CD4-positive, CD25-positive, alpha-beta regulatory T cell (primary cell): ENCODE results near the gene CAPZB. TPM values are rescaled to one million over a fixed set of nuclear protein-coding genes. Genes with fewer than 3 reads are reported as not detected.

Experiments
- ATAC-seq, 2 donors: fragments of 150-1000 bp; cut with Tn5 transposase; one replicate each; pipeline ENCODE4 v1.10.0; 2021; ENCODE audit warnings: low read depth in 2 of 2, moderate number of reproducible peaks in 2 of 2, moderate library complexity in 1 of 2
- DNase-seq, 3 donors: peaks; one replicate each; pipeline versions ENCODE4 v3.0.0 to v3.0.0-alpha.2; 2012 to 2022; ENCODE audit warnings: mixed read lengths in 1 of 3
- H3K27ac ChIP-seq: one replicate; pipeline ENCODE4 v1.7.0; 2013; ENCODE audit warnings: mild to moderate bottlenecking, low read length; ENCODE audit not compliant: insufficient read depth, poor library complexity, severe bottlenecking
- H3K27me3 ChIP-seq: one replicate; pipeline ENCODE4 v1.7.0; 2013; ENCODE audit warnings: low read length; ENCODE audit not compliant: control insufficient read depth, insufficient read depth
- H3K36me3 ChIP-seq: one replicate; pipeline ENCODE4 v1.7.0; 2013; ENCODE audit warnings: mild to moderate bottlenecking, low read length, moderate library complexity; ENCODE audit not compliant: control insufficient read depth, insufficient read depth
- H3K4me1 ChIP-seq: 2 replicates; pipeline ENCODE4 v1.7.0; 2013; ENCODE audit warnings: mild to moderate bottlenecking, low read length; ENCODE audit not compliant: insufficient read depth, control insufficient read depth, poor library complexity, severe bottlenecking
- H3K4me3 ChIP-seq: one replicate; pipeline ENCODE4 v1.7.0; 2013; ENCODE audit warnings: low read depth, mild to moderate bottlenecking, low read length, moderate library complexity
- H3K9me3 ChIP-seq, 2 experiments: 1 replicate in 1 of 2; 2 replicates in 1 of 2; pipeline ENCODE4 v1.7.0; 2013; ENCODE audit warnings: low read length in 2 of 2, mild to moderate bottlenecking in 1 of 2, moderate library complexity in 1 of 2; ENCODE audit not compliant: control insufficient read depth in 2 of 2
- H3K27ac Mint-ChIP-seq, 3 donors: one replicate each; pipeline ENCODE4 v1.8.0; 2020 to 2022; ENCODE audit warnings: mild to moderate bottlenecking in 3 of 3, mixed read lengths in 3 of 3, moderate library complexity in 2 of 3
- H3K27me3 Mint-ChIP-seq: one replicate; pipeline ENCODE4 v1.8.0; 2022; ENCODE audit warnings: mild to moderate bottlenecking, mixed read lengths
- H3K36me3 Mint-ChIP-seq: one replicate; pipeline ENCODE4 v1.8.0; 2020; ENCODE audit warnings: mixed read lengths
- H3K4me1 Mint-ChIP-seq, 4 donors: one replicate each; pipeline ENCODE4 v1.8.0; 2020 to 2022; ENCODE audit warnings: mixed read lengths in 4 of 4, mild to moderate bottlenecking in 1 of 4
- H3K4me3 Mint-ChIP-seq, 4 donors: one replicate each; pipeline ENCODE4 v1.8.0; 2020 to 2022; ENCODE audit warnings: mild to moderate bottlenecking in 4 of 4, mixed read lengths in 4 of 4, moderate library complexity in 3 of 4
- H3K9me3 Mint-ChIP-seq, 7 donors: one replicate each; pipeline ENCODE4 v1.8.0; 2020 to 2022; ENCODE audit warnings: mixed read lengths in 7 of 7, mild to moderate bottlenecking in 3 of 7, moderate library complexity in 2 of 7
- polyA plus RNA-seq, 4 donors: library from polyadenylated mRNA; unstranded; fragments of 300-500 nt; fragmentation: Illumina TruSeq; gene quantifications; one replicate each; pipeline ENCODE4 v1.2.3, GENCODE V29; 2021
- total RNA-seq: library from RNA; stranded (reverse); gene quantifications from one replicate; pipeline ENCODE4 v1.2.3, GENCODE V29; 2022

The CAPZB gene
- total and polyA plus RNA-seq, 5 donors from 2014 or later = 372 to 588 (median 462) TPM

DNA sequence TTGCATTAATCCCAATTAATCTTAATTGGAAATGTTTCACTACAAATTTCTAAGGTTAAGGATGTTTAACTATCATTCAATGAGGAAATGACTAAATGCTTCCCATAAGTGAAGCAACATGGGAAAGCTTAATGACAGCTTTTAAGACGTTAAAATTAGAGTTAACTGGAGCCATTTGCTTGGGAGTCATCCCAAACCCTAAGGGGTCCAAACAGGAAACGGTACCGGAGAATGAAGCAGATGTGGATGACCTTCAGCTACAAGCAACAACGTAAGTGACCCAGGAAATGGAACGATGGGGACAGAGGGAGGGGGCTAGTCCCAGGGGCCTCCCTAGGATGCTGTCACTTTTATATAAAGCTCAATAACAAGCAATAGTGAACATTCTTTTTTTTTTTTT lies 62.2 kb downstream of the CAPZB start:
- H3K4me1 ChIP-seq = peaks cover 31% of the 10 kb centered on the region
- H3K9me3 ChIP-seq = no peaks in the 10 kb centered on the region
- H3K4me1 Mint-ChIP-seq = peaks cover 28 to 85% (median 56%) of the 10 kb centered on the region in 4 donors
- DNase-seq = no peak
- H3K27ac ChIP-seq = peak overlapping the region; percentile 10
- H3K36me3 ChIP-seq = peaks cover 29% of the 10 kb centered on the region
- no peaks in the 10 kb centered on the region for H3K9me3 Mint-ChIP-seq
- peak overlapping the region in 1 of 4 donors; percentile 29 for H3K4me3 Mint-ChIP-seq
- H3K36me3 Mint-ChIP-seq = peaks cover 26% of the 10 kb centered on the region
- no peaks in the 10 kb centered on the region for H3K27me3 ChIP-seq
- no peaks in the 10 kb centered on the region for H3K27me3 Mint-ChIP-seq
- ATAC-seq = no peak
- peak overlapping the region in 2 of 3 donors; percentile 83 to 86 for H3K27ac Mint-ChIP-seq
- no peak overlapping the region for H3K4me3 ChIP-seq

DNA sequence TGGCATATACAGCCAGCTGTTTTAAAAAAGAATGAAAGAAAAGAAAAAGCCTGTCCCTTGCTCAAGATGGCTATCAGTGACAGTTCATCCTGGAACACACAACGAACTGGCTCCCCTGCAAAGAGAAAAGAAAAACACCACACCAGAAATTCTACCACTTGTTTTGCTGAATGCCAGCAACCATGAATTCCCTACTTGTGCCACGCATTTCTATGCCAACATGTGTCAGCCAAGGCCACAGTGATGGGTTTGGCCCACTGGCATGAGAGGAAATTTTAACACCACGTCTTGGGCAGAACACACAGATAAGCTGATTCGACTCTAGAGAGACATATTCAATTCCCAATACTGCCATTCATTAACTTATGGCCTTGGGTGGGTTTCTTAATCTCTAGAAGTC lies 64.0 kb downstream of the CAPZB start:
- peaks cover 36% of the 10 kb centered on the region for H3K36me3 ChIP-seq
- H3K27ac Mint-ChIP-seq = peak overlapping the region; percentile 20 to 82 (median 79)
- H3K27me3 ChIP-seq = no peaks in the 10 kb centered on the region
- ATAC-seq (no peak), DNase-seq (no peak)
- H3K36me3 Mint-ChIP-seq = peaks cover 32% of the 10 kb centered on the region
- no peaks in the 10 kb centered on the region for H3K9me3 Mint-ChIP-seq
- no peak overlapping the region for H3K4me3 ChIP-seq
- no peaks in the 10 kb centered on the region for H3K27me3 Mint-ChIP-seq
- H3K4me1 Mint-ChIP-seq = peaks cover 36 to 83% (median 56%) of the 10 kb centered on the region in 4 donors
- no peak overlapping the region for H3K27ac ChIP-seq
- no peaks in the 10 kb centered on the region for H3K9me3 ChIP-seq
- peaks cover 35% of the 10 kb centered on the region for H3K4me1 ChIP-seq
- peak overlapping the region in 1 of 4 donors; percentile 66 for H3K4me3 Mint-ChIP-seq

DNA sequence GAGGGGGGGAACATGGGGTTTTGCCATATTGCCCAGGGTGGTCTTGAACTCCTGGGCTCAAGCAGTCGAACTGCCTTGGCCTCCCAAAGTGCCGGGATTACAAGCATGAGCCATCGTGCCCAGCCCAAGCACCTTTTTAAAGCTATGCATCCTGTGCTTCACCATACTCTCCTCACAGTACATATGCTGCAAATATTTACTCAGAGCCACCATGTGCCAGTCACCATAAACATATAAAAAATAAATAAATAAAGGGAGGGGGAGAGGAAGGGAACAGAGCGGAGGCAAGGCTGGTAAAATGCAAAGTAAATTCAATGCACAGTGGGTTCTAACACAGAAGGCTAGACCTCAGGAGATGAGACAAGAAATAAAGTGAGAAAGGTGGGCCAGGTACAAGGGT lies 64.7 kb downstream of the CAPZB start:
- H3K27me3 Mint-ChIP-seq = no peaks in the 10 kb centered on the region
- Histone ChIP-seq H3K4me1 (peaks cover 27% of the 10 kb centered on the region), H3K9me3 (no peaks in the 10 kb centered on the region), H3K27me3 (no peaks in the 10 kb centered on the region), H3K36me3 (peaks cover 44% of the 10 kb centered on the region), H3K4me3 (no peak overlapping the region), H3K27ac (no peak overlapping the region)
- H3K9me3 Mint-ChIP-seq = no peaks in the 10 kb centered on the region
- peaks cover 35% of the 10 kb centered on the region for H3K36me3 Mint-ChIP-seq
- H3K27ac Mint-ChIP-seq = peak overlapping the region; percentile 74 to 82 (median 79)
- peak overlapping the region in 1 of 4 donors; percentile 66 for H3K4me3 Mint-ChIP-seq
- H3K4me1 Mint-ChIP-seq = peaks cover 36 to 83% (median 52%) of the 10 kb centered on the region in 4 donors
- ATAC-seq (no peak), DNase-seq (no peak)

DNA sequence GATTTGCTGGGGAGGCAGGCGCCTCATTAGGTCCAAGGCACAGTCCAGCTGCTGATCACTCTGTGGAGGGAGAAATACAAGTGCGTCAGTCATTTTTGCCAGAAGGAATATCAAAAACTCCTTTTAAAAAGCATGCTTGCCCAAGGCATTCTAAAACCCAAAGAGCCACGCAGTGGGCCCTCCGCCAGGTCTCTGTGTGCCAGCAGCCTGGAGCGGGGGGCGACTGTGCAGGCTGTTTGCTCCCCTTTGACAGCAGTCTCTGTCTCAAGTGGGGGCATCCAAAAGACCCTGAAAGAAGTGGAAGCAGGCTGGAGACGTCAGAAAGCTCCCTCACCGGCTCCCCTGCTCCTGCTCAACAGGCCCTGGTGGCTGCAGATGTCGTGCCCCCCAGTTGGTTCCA lies 65.6 kb downstream of the CAPZB start:
- DNase-seq = no peak
- Mint-ChIP-seq H3K27me3 (no peaks in the 10 kb centered on the region), H3K4me3 (no peak overlapping the region), H3K4me1 (peaks cover 31 to 82% (median 47%) of the 10 kb centered on the region in 4 donors), H3K9me3 (no peaks in the 10 kb centered on the region), H3K36me3 (peaks cover 35% of the 10 kb centered on the region), H3K27ac (peak overlapping the region in 1 of 3 donors; percentile 51)
- Histone ChIP-seq H3K27me3 (no peaks in the 10 kb centered on the region), H3K4me3 (no peak overlapping the region), H3K9me3 (no peaks in the 10 kb centered on the region), H3K27ac (no peak overlapping the region), H3K4me1 (peaks cover 27% of the 10 kb centered on the region), H3K36me3 (peaks cover 50% of the 10 kb centered on the region)
- no peak for ATAC-seq

DNA sequence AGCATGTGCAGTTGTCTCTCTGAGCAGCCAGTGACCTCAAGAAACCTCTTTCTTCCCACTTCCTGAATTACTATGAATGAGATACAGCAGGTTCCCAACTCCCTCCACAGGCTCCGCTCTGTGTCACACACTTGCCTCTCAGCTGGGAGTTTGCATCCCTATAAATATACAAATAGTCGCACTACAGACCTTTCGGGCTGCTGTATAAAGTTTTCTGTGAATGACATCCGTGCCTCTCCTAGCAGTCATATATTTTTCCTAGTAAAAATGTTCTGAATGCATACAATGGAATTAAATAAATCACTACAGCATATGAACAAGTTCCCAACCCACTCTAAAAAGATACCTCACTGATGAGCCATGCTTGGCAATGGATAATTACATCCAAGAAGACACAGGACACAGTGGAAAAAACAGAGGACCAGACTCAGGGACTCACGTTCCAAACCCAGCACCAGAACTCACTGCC lies 66.8 kb downstream of the CAPZB start:
- ATAC-seq (no peak), DNase-seq (no peak)
- H3K27ac Mint-ChIP-seq = peak overlapping the region in 1 of 3 donors; percentile 10
- H3K36me3 Mint-ChIP-seq = peaks cover 35% of the 10 kb centered on the region
- no peaks in the 10 kb centered on the region for H3K27me3 Mint-ChIP-seq
- Histone ChIP-seq H3K36me3 (peaks cover 60% of the 10 kb centered on the region), H3K27ac (no peak overlapping the region), H3K4me3 (no peak overlapping the region), H3K9me3 (no peaks in the 10 kb centered on the region), H3K27me3 (no peaks in the 10 kb centered on the region), H3K4me1 (peaks cover 22% of the 10 kb centered on the region)
- H3K9me3 Mint-ChIP-seq = no peaks in the 10 kb centered on the region
- peaks cover 31 to 83% (median 44%) of the 10 kb centered on the region in 4 donors for H3K4me1 Mint-ChIP-seq
- no peak overlapping the region for H3K4me3 Mint-ChIP-seq

DNA sequence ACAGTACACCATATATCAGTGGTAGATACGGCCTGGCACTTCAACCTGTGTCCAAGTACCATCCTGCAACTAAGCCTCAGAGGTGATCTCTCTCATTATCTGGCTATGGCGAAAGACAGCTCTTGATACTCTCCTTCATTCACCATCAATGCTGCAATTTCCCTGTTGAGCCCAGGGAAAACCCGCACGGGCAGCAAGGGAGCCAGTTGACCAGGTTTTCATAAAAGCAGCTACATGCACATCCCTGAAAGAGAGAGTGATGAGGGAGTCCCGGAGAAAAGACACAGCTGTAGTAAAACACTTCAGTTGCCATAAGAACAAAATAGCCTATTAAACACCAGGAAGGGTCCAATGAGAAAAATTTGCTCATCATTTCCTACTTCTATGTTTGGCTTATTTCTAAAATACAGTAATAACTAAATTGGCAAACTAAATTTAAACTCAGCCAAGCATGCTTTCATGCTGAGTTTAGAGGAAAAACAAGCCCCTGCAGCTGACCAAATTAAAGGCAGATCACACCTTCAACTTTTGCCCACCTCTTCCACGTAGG lies 68.3 kb downstream of the CAPZB start:
- ATAC-seq (no peak), DNase-seq (no peak)
- Histone ChIP-seq H3K27me3 (no peaks in the 10 kb centered on the region), H3K36me3 (peaks cover 70% of the 10 kb centered on the region), H3K27ac (no peak overlapping the region), H3K4me1 (peaks cover 25% of the 10 kb centered on the region), H3K9me3 (no peaks in the 10 kb centered on the region), H3K4me3 (no peak overlapping the region)
- Mint-ChIP-seq H3K9me3 (no peaks in the 10 kb centered on the region), H3K36me3 (peaks cover 35% of the 10 kb centered on the region), H3K4me3 (no peak overlapping the region), H3K4me1 (peaks cover 24 to 84% (median 40%) of the 10 kb centered on the region in 4 donors), H3K27me3 (no peaks in the 10 kb centered on the region), H3K27ac (peak overlapping the region; percentile 38 to 74 (median 67))

DNA sequence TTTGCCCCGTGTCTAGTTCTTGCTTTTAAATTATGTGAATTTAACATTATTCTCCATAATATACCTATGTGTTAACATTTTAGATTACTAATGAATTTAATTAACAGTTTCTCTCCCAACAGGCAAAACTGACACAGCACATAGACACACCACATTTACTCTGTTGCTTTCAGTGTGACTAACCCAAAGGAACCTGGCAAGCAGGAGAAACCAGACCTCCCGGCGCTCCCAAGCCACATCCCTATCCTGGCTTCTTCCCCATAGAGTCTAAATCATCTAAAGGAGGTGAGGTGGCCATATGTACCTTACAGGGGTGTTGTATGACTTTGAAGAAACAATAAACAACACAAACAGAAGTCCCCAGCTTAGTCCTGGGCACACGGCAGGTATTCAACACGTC lies 69.2 kb downstream of the CAPZB start:
- Histone ChIP-seq H3K27ac (no peak overlapping the region), H3K4me1 (peaks cover 20% of the 10 kb centered on the region), H3K27me3 (no peaks in the 10 kb centered on the region), H3K9me3 (no peaks in the 10 kb centered on the region), H3K36me3 (peaks cover 77% of the 10 kb centered on the region), H3K4me3 (no peak overlapping the region)
- H3K9me3 Mint-ChIP-seq = no peaks in the 10 kb centered on the region
- no peak overlapping the region for H3K27ac Mint-ChIP-seq
- peaks cover 23 to 83% (median 37%) of the 10 kb centered on the region in 4 donors for H3K4me1 Mint-ChIP-seq
- H3K36me3 Mint-ChIP-seq = peaks cover 35% of the 10 kb centered on the region
- no peaks in the 10 kb centered on the region for H3K27me3 Mint-ChIP-seq
- ATAC-seq = no peak
- no peak for DNase-seq
- H3K4me3 Mint-ChIP-seq = no peak overlapping the region

DNA sequence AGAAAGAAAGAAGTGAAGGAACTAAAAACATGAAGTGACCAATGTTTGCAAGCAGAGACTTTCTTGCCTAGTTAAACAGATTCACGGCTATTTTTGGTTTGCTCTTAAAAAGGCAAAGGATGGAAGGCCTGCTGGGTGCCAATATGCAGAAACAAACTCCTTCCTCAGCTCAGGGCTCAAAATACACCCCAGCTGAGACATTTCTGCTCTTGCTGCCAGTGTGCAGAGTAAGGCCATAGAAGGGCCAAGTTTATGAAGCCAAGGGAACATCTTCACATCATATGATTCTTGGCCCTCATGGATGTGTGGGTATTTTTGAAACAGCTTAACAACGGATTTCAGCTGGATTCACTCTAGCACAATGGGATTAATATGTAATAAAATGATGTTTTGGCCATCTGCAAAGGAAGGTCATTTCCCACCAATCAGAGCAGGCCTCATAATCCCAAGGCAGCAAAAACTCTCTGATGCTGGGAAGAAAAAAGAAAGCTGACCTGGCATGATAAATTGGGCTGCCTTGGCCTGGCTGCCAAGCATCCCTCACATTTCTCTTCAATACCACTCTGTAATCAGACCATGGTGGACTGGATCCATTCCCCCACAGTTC lies 70.7 kb downstream of the CAPZB start:
- Histone ChIP-seq H3K9me3 (no peaks in the 10 kb centered on the region), H3K4me1 (peaks cover 20% of the 10 kb centered on the region), H3K4me3 (no peak overlapping the region), H3K36me3 (peaks cover 80% of the 10 kb centered on the region), H3K27ac (no peak overlapping the region), H3K27me3 (no peaks in the 10 kb centered on the region)
- Mint-ChIP-seq H3K27me3 (no peaks in the 10 kb centered on the region), H3K9me3 (no peaks in the 10 kb centered on the region), H3K4me3 (no peak overlapping the region), H3K36me3 (peaks cover 35% of the 10 kb centered on the region), H3K4me1 (peaks cover 26 to 86% (median 45%) of the 10 kb centered on the region in 4 donors), H3K27ac (peak overlapping the region; percentile 69 to 79 (median 70))
- ATAC-seq (no peak), DNase-seq (no peak)
